Progenitor cell of endocrine pancreas (in vitro differentiated cells): ENCODE data around the gene CARHSP1. TPM values are rescaled to one million over a fixed set of nuclear protein-coding genes. Genes with fewer than 3 reads are reported as not detected.

Experiments used
- DNase-seq: peaks from one replicate; pipeline ENCODE4 v3.0.0; 2021; ENCODE audit warnings: low spot score; ENCODE audit not compliant: unreplicated experiment
- H3K27ac Mint-ChIP-seq: 2 replicates; pipeline ENCODE4 v1.8.0; 2021; ENCODE audit warnings: mild to moderate bottlenecking, moderate library complexity, mixed read lengths
- H3K27me3 Mint-ChIP-seq: 2 replicates; pipeline ENCODE4 v1.8.0; 2021; ENCODE audit warnings: mixed read lengths
- H3K36me3 Mint-ChIP-seq: 2 replicates; pipeline ENCODE4 v1.8.0; 2022; ENCODE audit warnings: mixed read lengths; ENCODE audit not compliant: insufficient read depth
- H3K4me1 Mint-ChIP-seq: 2 replicates; pipeline ENCODE4 v1.8.0; 2021; ENCODE audit warnings: low read depth, mixed read lengths
- H3K4me3 Mint-ChIP-seq: 2 replicates; pipeline ENCODE4 v1.8.0; 2021; ENCODE audit warnings: low read depth, mild to moderate bottlenecking, moderate library complexity, mixed read lengths
- H3K9me3 Mint-ChIP-seq: 2 replicates; pipeline ENCODE4 v1.8.0; 2021; ENCODE audit warnings: low read depth, mixed read lengths
- CTCF ChIP-seq: fragments of 200-600 bp; sonication (generic); IDR thresholded peaks from one replicate; pipeline ENCODE4 v1.5.0; 2021; ENCODE audit warnings: antibody characterized with exemption, mild to moderate bottlenecking; ENCODE audit not compliant: unreplicated experiment
- total RNA-seq: library from RNA; stranded (reverse); gene quantifications from 2 replicates; pipeline ENCODE4 v1.2.1, GENCODE V29; 2021

Gene CARHSP1
- total RNA-seq, 1 donor from 2014 or later: 122 TPM

GRCh38 chr16:8819411-8820034 lies 49.3 kb downstream of the CARHSP1 start:
- Mint-ChIP-seq H3K36me3 (peaks cover 27% of the 10 kb centered on the region), H3K27me3 (no peaks in the 10 kb centered on the region), H3K27ac (no peak overlapping the region), H3K4me3 (no peak overlapping the region), H3K9me3 (no peaks in the 10 kb centered on the region), H3K4me1 (no peaks in the 10 kb centered on the region)
- TF ChIP-seq CTCF: no peak
- DNase-seq: no peak

GRCh38 chr16:8818504-8819270 lies 50.1 kb downstream of the CARHSP1 start:
- no peak overlapping the region for H3K27ac Mint-ChIP-seq
- no peaks in the 10 kb centered on the region for H3K4me1 Mint-ChIP-seq
- peaks cover 25% of the 10 kb centered on the region for H3K36me3 Mint-ChIP-seq

GRCh38 chr16:8816967-8817655 lies 51.7 kb downstream of the CARHSP1 start:
- Mint-ChIP-seq H3K27me3 (no peaks in the 10 kb centered on the region), H3K4me1 (no peaks in the 10 kb centered on the region), H3K4me3 (no peak overlapping the region), H3K27ac (no peak overlapping the region), H3K9me3 (no peaks in the 10 kb centered on the region), H3K36me3 (peaks cover 22% of the 10 kb centered on the region)
- DNase-seq: no peak
- TF ChIP-seq CTCF: no peak

More at GRCh38 chr16:8818504-8819270, 50.1 kb downstream of the CARHSP1 start:
- Mint-ChIP-seq H3K4me3 (no peak overlapping the region), H3K9me3 (no peaks in the 10 kb centered on the region), H3K27me3 (no peaks in the 10 kb centered on the region)
- no peak for TF ChIP-seq CTCF
- no peak for DNase-seq

GRCh38 chr16:8814095-8814806 lies 54.6 kb downstream of the CARHSP1 start:
- DNase-seq: no peak
- Mint-ChIP-seq H3K36me3 (peaks cover 25% of the 10 kb centered on the region), H3K4me3 (no peak overlapping the region), H3K9me3 (no peaks in the 10 kb centered on the region), H3K27ac (no peak overlapping the region), H3K27me3 (no peaks in the 10 kb centered on the region), H3K4me1 (no peaks in the 10 kb centered on the region)
- no peak for TF ChIP-seq CTCF
